Stimulated activated CD8-positive, alpha-beta memory T cell treated with anti-CD3 and anti-CD28 coated beads, Interleukin-4, amount 100 ng/mL, for 1 hour (primary cell): ENCODE data around the gene NAALAD2.

Experiments used
- DNase-seq, 2 donors: peaks; one replicate each; pipeline ENCODE4 v3.0.0-alpha.2; 2020; ENCODE audit warnings: low read depth in 2 of 2, low spot score in 1 of 2

Gene NAALAD2

GRCh38 chr11:90241414-90241813 lies 107.0 kb downstream of the NAALAD2 start:
- no peak for DNase-seq
